ENCODE data around the gene RNPC3. TPM values are rescaled to one million over a fixed set of nuclear protein-coding genes. Genes with fewer than 3 reads are reported as not detected.
"Not testable (repeated sequence)": the region's sequence is repeated elsewhere in the genome, so short reads cannot be mapped to it uniquely, and the experiment has no call there.

RNPC3 gene
- polyA plus RNA-seq, 1 donor from 2014 or later: 61.0 TPM

DNA sequence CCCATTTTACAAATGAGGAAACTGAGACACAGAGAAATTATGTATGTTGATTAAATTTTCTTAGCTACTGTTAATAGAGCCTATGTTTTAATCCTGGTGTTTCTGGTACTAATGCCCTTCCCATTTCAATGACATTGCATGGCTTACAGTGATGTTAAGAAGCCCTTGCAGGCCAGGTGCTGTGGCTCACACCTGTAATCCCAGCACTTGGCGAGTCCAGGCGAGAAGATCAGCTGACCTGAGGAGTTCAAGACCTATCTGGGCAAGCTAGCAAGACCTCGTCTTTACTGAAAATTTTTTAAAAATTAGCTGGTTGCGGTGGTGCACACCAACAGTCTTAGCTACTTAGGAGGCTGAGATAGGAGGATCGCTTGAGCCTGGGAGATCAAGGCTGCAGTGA lies 51.3 kb downstream of the RNPC3 start:
- not testable (repeated sequence) for H3F3A ChIP-seq (ENCODE audit: insufficient read depth, low read length, poor library complexity, severe bottlenecking); H3K4me3 ChIP-seq (ENCODE audit: low read length); H3K9me3 ChIP-seq (ENCODE audit: low read length); H3K27ac ChIP-seq (ENCODE audit: low read length); H3K4me2 ChIP-seq (ENCODE audit: low read length); H3K36me3 ChIP-seq (ENCODE audit: insufficient read depth, low read length); H3K9me2 ChIP-seq (ENCODE audit: insufficient read depth, low read length); H4K20me1 ChIP-seq (ENCODE audit: insufficient read depth); H2AFZ ChIP-seq (ENCODE audit: low read depth, low read length); H3K79me2 ChIP-seq (replicated peaks; ENCODE audit: insufficient read depth, low read length); H3K27me3 ChIP-seq (ENCODE audit: insufficient read depth, low read depth, low read length); H3K9ac ChIP-seq (ENCODE audit: low read length)

DNA sequence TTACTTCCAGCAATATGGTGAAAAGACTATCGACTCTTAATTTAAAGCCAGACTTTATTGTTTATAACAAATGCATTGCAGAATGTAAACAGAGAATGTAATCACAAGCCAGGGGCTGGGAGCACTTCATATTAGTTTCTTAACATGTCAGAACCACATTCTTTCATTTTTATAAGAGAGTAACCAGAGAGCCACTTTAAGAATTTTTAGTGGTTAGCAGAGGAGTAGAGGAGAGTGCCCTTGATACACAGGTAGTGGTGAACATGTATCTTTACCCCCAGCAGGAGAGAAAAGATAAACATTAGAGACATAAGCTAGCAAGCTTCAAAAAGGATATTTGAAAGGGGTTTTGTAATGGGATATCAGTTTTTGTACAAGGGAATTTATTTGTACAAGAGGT lies 57.0 kb downstream of the RNPC3 start:
- H3K9me3 ChIP-seq (ENCODE audit: low read length): no peaks in the 10 kb centered on the region
- no peak overlapping the region for H3K4me2 ChIP-seq (ENCODE audit: low read length)
- no peaks in the 10 kb centered on the region for H3K79me2 ChIP-seq (replicated peaks; ENCODE audit: insufficient read depth, low read length)
- H3K9ac ChIP-seq (ENCODE audit: low read length): no peak overlapping the region
- no peak overlapping the region for H3K27ac ChIP-seq (ENCODE audit: low read length)
- TF ChIP-seq, protein P1, sequence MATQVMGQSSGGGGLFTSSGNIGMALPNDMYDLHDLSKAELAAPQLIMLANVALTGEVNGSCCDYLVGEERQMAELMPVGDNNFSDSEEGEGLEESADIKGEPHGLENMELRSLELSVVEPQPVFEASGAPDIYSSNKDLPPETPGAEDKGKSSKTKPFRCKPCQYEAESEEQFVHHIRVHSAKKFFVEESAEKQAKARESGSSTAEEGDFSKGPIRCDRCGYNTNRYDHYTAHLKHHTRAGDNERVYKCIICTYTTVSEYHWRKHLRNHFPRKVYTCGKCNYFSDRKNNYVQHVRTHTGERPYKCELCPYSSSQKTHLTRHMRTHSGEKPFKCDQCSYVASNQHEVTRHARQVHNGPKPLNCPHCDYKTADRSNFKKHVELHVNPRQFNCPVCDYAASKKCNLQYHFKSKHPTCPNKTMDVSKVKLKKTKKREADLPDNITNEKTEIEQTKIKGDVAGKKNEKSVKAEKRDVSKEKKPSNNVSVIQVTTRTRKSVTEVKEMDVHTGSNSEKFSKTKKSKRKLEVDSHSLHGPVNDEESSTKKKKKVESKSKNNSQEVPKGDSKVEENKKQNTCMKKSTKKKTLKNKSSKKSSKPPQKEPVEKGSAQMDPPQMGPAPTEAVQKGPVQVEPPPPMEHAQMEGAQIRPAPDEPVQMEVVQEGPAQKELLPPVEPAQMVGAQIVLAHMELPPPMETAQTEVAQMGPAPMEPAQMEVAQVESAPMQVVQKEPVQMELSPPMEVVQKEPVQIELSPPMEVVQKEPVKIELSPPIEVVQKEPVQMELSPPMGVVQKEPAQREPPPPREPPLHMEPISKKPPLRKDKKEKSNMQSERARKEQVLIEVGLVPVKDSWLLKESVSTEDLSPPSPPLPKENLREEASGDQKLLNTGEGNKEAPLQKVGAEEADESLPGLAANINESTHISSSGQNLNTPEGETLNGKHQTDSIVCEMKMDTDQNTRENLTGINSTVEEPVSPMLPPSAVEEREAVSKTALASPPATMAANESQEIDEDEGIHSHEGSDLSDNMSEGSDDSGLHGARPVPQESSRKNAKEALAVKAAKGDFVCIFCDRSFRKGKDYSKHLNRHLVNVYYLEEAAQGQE (IDR thresholded peaks at IDR 0.05; ENCODE audit: borderline replicate concordance): no peak
- no peak for TF ChIP-seq EZH2 (IDR thresholded peaks at IDR 0.05; ENCODE audit: borderline replicate concordance, insufficient read depth, low read length, poor library complexity, severe bottlenecking)
- TF ChIP-seq, protein P2, sequence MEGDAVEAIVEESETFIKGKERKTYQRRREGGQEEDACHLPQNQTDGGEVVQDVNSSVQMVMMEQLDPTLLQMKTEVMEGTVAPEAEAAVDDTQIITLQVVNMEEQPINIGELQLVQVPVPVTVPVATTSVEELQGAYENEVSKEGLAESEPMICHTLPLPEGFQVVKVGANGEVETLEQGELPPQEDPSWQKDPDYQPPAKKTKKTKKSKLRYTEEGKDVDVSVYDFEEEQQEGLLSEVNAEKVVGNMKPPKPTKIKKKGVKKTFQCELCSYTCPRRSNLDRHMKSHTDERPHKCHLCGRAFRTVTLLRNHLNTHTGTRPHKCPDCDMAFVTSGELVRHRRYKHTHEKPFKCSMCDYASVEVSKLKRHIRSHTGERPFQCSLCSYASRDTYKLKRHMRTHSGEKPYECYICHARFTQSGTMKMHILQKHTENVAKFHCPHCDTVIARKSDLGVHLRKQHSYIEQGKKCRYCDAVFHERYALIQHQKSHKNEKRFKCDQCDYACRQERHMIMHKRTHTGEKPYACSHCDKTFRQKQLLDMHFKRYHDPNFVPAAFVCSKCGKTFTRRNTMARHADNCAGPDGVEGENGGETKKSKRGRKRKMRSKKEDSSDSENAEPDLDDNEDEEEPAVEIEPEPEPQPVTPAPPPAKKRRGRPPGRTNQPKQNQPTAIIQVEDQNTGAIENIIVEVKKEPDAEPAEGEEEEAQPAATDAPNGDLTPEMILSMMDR (IDR thresholded peaks at IDR 0.05; ENCODE audit: poor library complexity, severe bottlenecking): no peak
- TF ChIP-seq MXI1 (conservative IDR thresholded peaks at IDR 0.05; ENCODE audit: poor library complexity, severe bottlenecking): no peak
- TF ChIP-seq POLR2AphosphoS5 (IDR thresholded peaks at IDR 0.05): no peak
- no peak for TF ChIP-seq EP300 (conservative IDR thresholded peaks at IDR 0.05; ENCODE audit: poor library complexity, severe bottlenecking)
- no peak for TF ChIP-seq SMC3 (conservative IDR thresholded peaks at IDR 0.05; ENCODE audit: poor library complexity)
- no peak for TF ChIP-seq TAF1 (IDR thresholded peaks at IDR 0.05; ENCODE audit: low read depth)
- TF ChIP-seq RAD21 (conservative IDR thresholded peaks at IDR 0.05): no peak
- H4K20me1 ChIP-seq (ENCODE audit: insufficient read depth): no peaks in the 10 kb centered on the region
- H3K9me2 ChIP-seq (ENCODE audit: insufficient read depth, low read length): no peaks in the 10 kb centered on the region
- no peaks in the 10 kb centered on the region for H3K36me3 ChIP-seq (ENCODE audit: insufficient read depth, low read length)
- H3F3A ChIP-seq (ENCODE audit: insufficient read depth, low read length, poor library complexity, severe bottlenecking): no peaks in the 10 kb centered on the region
- no peaks in the 10 kb centered on the region for H3K27me3 ChIP-seq (ENCODE audit: insufficient read depth, low read depth, low read length)
- H2AFZ ChIP-seq (ENCODE audit: low read depth, low read length): no peak overlapping the region
- no peak overlapping the region for H3K4me3 ChIP-seq (ENCODE audit: low read length)

DNA sequence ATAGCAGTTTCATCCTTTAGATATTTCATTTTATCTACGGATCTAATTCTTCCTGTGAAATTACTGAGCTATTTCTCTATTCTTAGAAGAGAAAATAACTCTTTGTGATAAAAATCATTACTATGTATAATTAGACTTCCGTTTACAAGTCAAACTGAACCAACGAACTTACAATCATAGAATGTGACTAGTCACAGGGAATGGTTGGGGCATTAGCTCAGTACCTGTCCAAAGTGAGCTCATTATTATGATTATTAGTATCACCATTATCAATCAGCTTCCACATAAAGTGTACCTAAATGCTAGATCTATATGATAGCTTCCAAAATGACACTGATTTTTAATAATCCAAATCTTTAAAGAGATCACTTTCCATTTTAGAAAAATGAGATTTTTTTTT lies 58.4 kb downstream of the RNPC3 start:
- no peaks in the 10 kb centered on the region for H3F3A ChIP-seq (ENCODE audit: insufficient read depth, low read length, poor library complexity, severe bottlenecking)
- H2AFZ ChIP-seq (ENCODE audit: low read depth, low read length): no peak overlapping the region
- H3K27me3 ChIP-seq (ENCODE audit: insufficient read depth, low read depth, low read length): no peaks in the 10 kb centered on the region
- H3K9me3 ChIP-seq (ENCODE audit: low read length): peaks cover 4% of the 10 kb centered on the region
- no peak overlapping the region for H3K9ac ChIP-seq (ENCODE audit: low read length)
- TF ChIP-seq SMC3 (conservative IDR thresholded peaks at IDR 0.05; ENCODE audit: poor library complexity): no peak
- no peak for TF ChIP-seq EZH2 (IDR thresholded peaks at IDR 0.05; ENCODE audit: borderline replicate concordance, insufficient read depth, low read length, poor library complexity, severe bottlenecking)
- no peaks in the 10 kb centered on the region for H3K9me2 ChIP-seq (ENCODE audit: insufficient read depth, low read length)
- no peaks in the 10 kb centered on the region for H3K36me3 ChIP-seq (ENCODE audit: insufficient read depth, low read length)
- H3K4me2 ChIP-seq (ENCODE audit: low read length): no peak overlapping the region
- H4K20me1 ChIP-seq (ENCODE audit: insufficient read depth): no peaks in the 10 kb centered on the region
- H3K4me3 ChIP-seq (ENCODE audit: low read length): no peak overlapping the region
- H3K79me2 ChIP-seq (replicated peaks; ENCODE audit: insufficient read depth, low read length): no peaks in the 10 kb centered on the region
- H3K27ac ChIP-seq (ENCODE audit: low read length): no peak overlapping the region
